IMR-90 (cell line): Measurements from ENCODE around the gene CDC42BPA. TPM values are rescaled to one million over a fixed set of nuclear protein-coding genes. Genes with fewer than 3 reads are reported as not detected.

Source experiments
- ATAC-seq: fragments of 200-7000 bp; cut with Tn5 transposase; 2 replicates; pipeline ENCODE4 v1.9.1; 2020; ENCODE audit warnings: low read depth, mild to moderate bottlenecking, moderate library complexity
- BruUV-seq: library from RNA; stranded (reverse); fragments of 400-500 nt; replicated peaks from 2 replicates; lab custom pipeline; 2021; lab: Mats Ljungman, UMichigan
- CTCF ChIA-PET: fragments of 300-600 bp; formaldehyde crosslinking; extraction: SDS; loops from one replicate; lab custom pipeline; 2021; ENCODE audit warnings: antibody characterized with exemption; lab: Yijun Ruan, JAX
- POLR2A ChIA-PET: fragments of 300-600 bp; sonication (Branson Sonifier 250); formaldehyde crosslinking; loops from one replicate; lab custom pipeline; 2022; ENCODE audit warnings: antibody characterized with exemption; ENCODE audit not compliant: unreplicated experiment; lab: Charles Lee
- DNase-seq: peaks from one replicate; pipeline ENCODE4 v3.0.0; 2013
- H2AFZ ChIP-seq: replicated peaks from 2 replicates; pipeline ENCODE3; 2013; ENCODE audit warnings: low read length, mild to moderate bottlenecking; ENCODE audit not compliant: poor library complexity
- H2AK5ac ChIP-seq: 2 replicates; pipeline ENCODE4 v1.6.1; 2013; ENCODE audit warnings: low read depth, low read length, inconsistent platforms
- H2AK9ac ChIP-seq: replicated peaks from 2 replicates; pipeline ENCODE3; 2013; ENCODE audit warnings: mild to moderate bottlenecking, low read depth, low read length, moderate library complexity; ENCODE audit not compliant: poor library complexity
- H2BK120ac ChIP-seq: 2 replicates; pipeline ENCODE4 v1.6.1; 2013; ENCODE audit warnings: low read depth, low read length, inconsistent platforms
- H2BK15ac ChIP-seq: 3 replicates; pipeline ENCODE4 v1.6.1; 2013; ENCODE audit warnings: low read depth, low read length, inconsistent platforms
- H2BK20ac ChIP-seq: 2 replicates; pipeline ENCODE4 v1.6.1; 2013; ENCODE audit warnings: low read depth, mild to moderate bottlenecking, inconsistent platforms, low read length, moderate library complexity
- H2BK5ac ChIP-seq: 2 replicates; pipeline ENCODE4 v1.6.1; 2013; ENCODE audit warnings: mild to moderate bottlenecking, low read depth, low read length, inconsistent platforms; ENCODE audit not compliant: poor library complexity, severe bottlenecking
- H3K14ac ChIP-seq: replicated peaks from 2 replicates; pipeline ENCODE4 v1.6.1; 2013; ENCODE audit warnings: low read depth, low read length, inconsistent platforms
- H3K18ac ChIP-seq: 2 replicates; pipeline ENCODE4 v1.6.1; 2013; ENCODE audit warnings: low read depth, low read length, control low read depth
- H3K23ac ChIP-seq: 2 replicates; pipeline ENCODE4 v1.6.1; 2013; ENCODE audit warnings: low read depth, low read length, inconsistent platforms
- H3K27ac ChIP-seq: 2 replicates; pipeline ENCODE4 v1.5.1; 2013; ENCODE audit warnings: mild to moderate bottlenecking, control low read depth, low read length; ENCODE audit not compliant: insufficient read depth
- H3K27me3 ChIP-seq: 2 replicates; pipeline ENCODE4 v1.6.1; 2013; ENCODE audit warnings: low read length; ENCODE audit not compliant: control insufficient read depth, insufficient read depth
- H3K36me3 ChIP-seq: 2 replicates; pipeline ENCODE4 v1.6.1; 2013; ENCODE audit warnings: low read length, mixed read lengths; ENCODE audit not compliant: control insufficient read depth, insufficient read depth
- H3K4ac ChIP-seq: 2 replicates; pipeline ENCODE4 v1.6.1; 2013; ENCODE audit warnings: low read depth, low read length, inconsistent platforms
- H3K4me1 ChIP-seq: 2 replicates; pipeline ENCODE4 v1.6.1; 2013; ENCODE audit warnings: low read length, mixed read lengths; ENCODE audit not compliant: control insufficient read depth, insufficient read depth
- H3K4me2 ChIP-seq: 2 replicates; pipeline ENCODE4 v1.6.1; 2013; ENCODE audit warnings: low read depth, mild to moderate bottlenecking, control low read depth, low read length, moderate library complexity
- H3K4me3 ChIP-seq: 2 replicates; pipeline ENCODE4 v1.5.1; 2013; ENCODE audit warnings: low read depth, mild to moderate bottlenecking, control low read depth, low read length, moderate library complexity; ENCODE audit not compliant: insufficient read depth
- H3K56ac ChIP-seq: 2 replicates; pipeline ENCODE4 v1.6.1; 2013; ENCODE audit warnings: low read length, inconsistent platforms; ENCODE audit not compliant: insufficient read depth; ENCODE audit errors: extremely low read depth
- H3K79me1 ChIP-seq, 2 experiments: 2 replicates each; pipeline ENCODE4 v1.6.1; 2013; ENCODE audit warnings: low read length in 2 of 2, inconsistent platforms in 1 of 2, low read depth in 1 of 2
- H3K9ac ChIP-seq: 2 replicates; pipeline ENCODE4 v1.6.1; 2013; ENCODE audit warnings: low read depth, low read length, control low read depth
- H3K9me1 ChIP-seq: 2 replicates; pipeline ENCODE4 v1.6.1; 2013; ENCODE audit warnings: low read length, inconsistent platforms; ENCODE audit not compliant: insufficient read depth
- H3K9me3 ChIP-seq: 2 replicates; pipeline ENCODE4 v1.6.1; 2013; ENCODE audit warnings: low read length; ENCODE audit not compliant: control insufficient read depth, insufficient read depth
- H4K20me1 ChIP-seq: 2 replicates; pipeline ENCODE4 v1.6.1; 2013; ENCODE audit warnings: low read length, inconsistent platforms; ENCODE audit not compliant: insufficient read depth
- H4K5ac ChIP-seq: 2 replicates; pipeline ENCODE4 v1.6.1; 2013; ENCODE audit warnings: mild to moderate bottlenecking, low read depth, low read length, control low read depth
- H4K8ac ChIP-seq, 2 experiments: 2 replicates each; pipeline ENCODE4 v1.6.1; 2013; ENCODE audit warnings: low read depth in 2 of 2, low read length in 2 of 2, control low read depth in 1 of 2, inconsistent platforms in 1 of 2
- H4K91ac ChIP-seq: 2 replicates; pipeline ENCODE4 v1.6.1; 2013; ENCODE audit warnings: low read depth, low read length, inconsistent platforms; ENCODE audit not compliant: insufficient read depth
- BHLHE40 ChIP-seq: fragments of 150-350 bp; IDR thresholded peaks from 2 replicates; pipeline ENCODE4 v1.6.1; 2016; ENCODE audit warnings: mild to moderate bottlenecking, low read depth, low read length
- CEBPB ChIP-seq: IDR thresholded peaks from 2 replicates; pipeline ENCODE4 v1.6.1; 2012; ENCODE audit warnings: low read depth, low read length, improper control_type of control experiment
- CHD1 ChIP-seq: IDR thresholded peaks from 2 replicates; pipeline ENCODE4 v1.6.1; 2012; ENCODE audit warnings: low read depth, low read length, improper control_type of control experiment
- CTCF ChIP-seq: conservative IDR thresholded peaks from 2 replicates; pipeline ENCODE4 v1.5.1; 2012; ENCODE audit warnings: mild to moderate bottlenecking, low read depth, low read length, improper control_type of control experiment
- ELK1 ChIP-seq: fragments of 150-350 bp; IDR thresholded peaks from 2 replicates; pipeline ENCODE4 v1.6.1; 2016; ENCODE audit warnings: low read depth, mild to moderate bottlenecking, low read length, moderate library complexity, borderline replicate concordance
- FOS ChIP-seq: fragments of 150-350 bp; IDR thresholded peaks from 2 replicates; pipeline ENCODE4 v1.6.1; 2016; ENCODE audit warnings: low read depth, low read length
- MAFK ChIP-seq: IDR thresholded peaks from 2 replicates; pipeline ENCODE4 v1.6.1; 2012; ENCODE audit warnings: low read depth, low read length, improper control_type of control experiment
- MAZ ChIP-seq: IDR thresholded peaks from 2 replicates; pipeline ENCODE4 v1.6.1; 2012; ENCODE audit warnings: low read depth, mild to moderate bottlenecking, low read length, improper control_type of control experiment, moderate library complexity, borderline replicate concordance
- MXI1 ChIP-seq: IDR thresholded peaks from 2 replicates; pipeline ENCODE4 v1.6.1; 2012; ENCODE audit warnings: low read depth, mild to moderate bottlenecking, low read length, moderate library complexity, borderline replicate concordance
- NFE2L2 ChIP-seq: fragments of 150-350 bp; IDR thresholded peaks from 2 replicates; pipeline ENCODE4 v1.6.1; 2016; ENCODE audit warnings: low read depth, mild to moderate bottlenecking, low read length
- POLR2A ChIP-seq: IDR thresholded peaks from 2 replicates; pipeline ENCODE4 v1.6.1; 2012; ENCODE audit warnings: mild to moderate bottlenecking, low read depth, low read length
- RAD21 ChIP-seq: IDR thresholded peaks from 2 replicates; pipeline ENCODE4 v1.6.1; 2012; ENCODE audit warnings: low read length, improper control_type of control experiment
- RCOR1 ChIP-seq: IDR thresholded peaks from 2 replicates; pipeline ENCODE4 v1.6.1; 2012; ENCODE audit warnings: mild to moderate bottlenecking, low read length, improper control_type of control experiment; ENCODE audit not compliant: insufficient replicate concordance
- RFX5 ChIP-seq: IDR thresholded peaks from 2 replicates; pipeline ENCODE4 v1.8.0; 2012; ENCODE audit warnings: low read depth, mild to moderate bottlenecking, low read length, moderate library complexity
- SMC3 ChIP-seq: fragments of 150-350 bp; IDR thresholded peaks from 2 replicates; pipeline ENCODE4 v1.6.1; 2016; ENCODE audit warnings: low read depth, mild to moderate bottlenecking, antibody characterized with exemption, low read length, moderate library complexity
- USF2 ChIP-seq: fragments of 150-350 bp; IDR thresholded peaks from 2 replicates; pipeline ENCODE4 v1.6.1; 2017; ENCODE audit warnings: mild to moderate bottlenecking, antibody characterized with exemption, low read length, low read depth
- WGBS, 2 experiments: methylation state at CpG; one replicate each; pipeline versions ENCODE4 v1.1.5 to v1.1.7; 2013; ENCODE audit warnings: missing lambda C conversion rate in 2 of 2; ENCODE audit not compliant: insufficient read length in 1 of 2; ENCODE audit errors: extremely low coverage in 2 of 2; 5-methylcytosine and 5-hydroxymethylcytosine counted together
- dilution Hi-C: fragments of 300-500 bp; cut with HindIII; formaldehyde crosslinking; loops from one replicate; pipeline ENCODE4 v1.14.3; 2018; ENCODE audit warnings: low sequenced_read_pairs; ENCODE audit not compliant: unreplicated experiment
- in situ Hi-C: fragments of 300-500 bp; cut with MboI; formaldehyde crosslinking; loops from 3 replicates; pipeline ENCODE4 v1.14.3; 2019; ENCODE audit warnings: low sequenced_read_pairs, inconsistent platforms, mixed read lengths
- intact Hi-C: fragments of 100-400 bp; cut with micrococcal nuclease; formaldehyde crosslinking; loops from 2 replicates; pipeline ENCODE4 v1.10.0; 2022
- polyA plus RNA-seq, 3 experiments: library from polyadenylated mRNA; depleted of rRNA; stranded (reverse); fragments of >200 nt; gene quantifications; 2 replicates each; pipeline ENCODE4 v1.2.3, GENCODE V29; 2012; ENCODE audit warnings: low replicate concordance in 1 of 3
- total RNA-seq: library from RNA; depleted of rRNA; stranded (reverse); fragments of >200 nt; gene quantifications from 2 replicates; pipeline ENCODE4 v1.2.3, GENCODE V29; 2012

Gene CDC42BPA
- total and polyA plus RNA-seq, 2 of the 4 experiments (the other 2 are of a cell fraction), result 9.4 to 27.8 TPM

DNA sequence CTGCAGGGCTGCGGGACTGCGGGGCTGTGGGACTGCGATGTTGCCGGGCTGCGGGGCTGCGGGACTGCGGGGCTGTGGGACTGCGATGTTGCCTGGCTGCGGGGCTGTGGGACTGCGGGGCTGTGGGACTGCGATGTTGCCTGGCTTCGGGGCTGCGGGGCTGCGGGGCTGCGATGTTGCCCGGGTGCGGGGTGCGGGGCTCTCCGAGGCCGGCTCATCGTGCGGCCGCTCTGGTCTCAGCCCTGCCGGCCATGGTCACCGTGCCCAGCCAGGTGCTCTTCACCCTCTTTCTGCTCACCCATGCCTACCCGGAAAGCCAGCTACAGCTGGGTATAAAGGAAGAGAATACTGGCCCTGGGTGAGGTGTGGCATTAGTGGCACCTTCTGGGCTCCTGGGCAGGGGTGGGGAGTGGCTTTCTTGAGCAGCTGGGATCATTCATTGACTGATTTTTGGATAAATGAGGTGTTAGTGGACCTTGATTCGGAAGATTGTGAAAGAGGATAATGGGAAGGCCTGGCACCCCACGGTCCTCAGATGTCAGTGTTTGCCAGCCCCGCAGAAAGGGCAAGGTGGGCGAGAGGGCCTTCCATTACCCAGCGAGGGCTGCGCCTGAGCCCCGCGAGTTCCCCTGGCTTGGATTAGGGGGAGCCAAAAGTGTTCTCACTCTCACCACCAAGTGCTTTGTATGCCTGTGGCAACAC, 341.9 kb downstream of the CDC42BPA start:
- POLR2A ChIA-PET, result no interaction called here
- no peak overlapping the region for H3K4me2 ChIP-seq
- H3K27me3 ChIP-seq, result no peaks in the 10 kb centered on the region
- no peak overlapping the region for H3K14ac ChIP-seq
- no peaks in the 10 kb centered on the region for H3K9me1 ChIP-seq
- H3K56ac ChIP-seq, result no peak overlapping the region
- 100% methylated on average over 7 of the region's 34 CpGs; no CpG with 5 or more reads in 1 of the 2 experiments for WGBS, 2 experiments
- H2BK5ac ChIP-seq, result no peak overlapping the region
- H2BK15ac ChIP-seq, result no peak overlapping the region
- H3K9me3 ChIP-seq, result peaks cover 5% of the 10 kb centered on the region
- TF ChIP-seq USF2 (no peak), POLR2A (no peak), SMC3 (no peak), MAFK (no peak), MAZ (no peak), FOS (no peak), MXI1 (no peak), RFX5 (no peak), CTCF (no peak), CEBPB (no peak), CHD1 (no peak), RAD21 (no peak), ELK1 (no peak), NFE2L2 (no peak), BHLHE40 (no peak), RCOR1 (no peak)
- DNase-seq (no peak), ATAC-seq (no peak)
- H3K4me1 ChIP-seq, result peaks cover 14% of the 10 kb centered on the region; the same call in 1 of the 2 replicates
- no peak overlapping the region for H3K18ac ChIP-seq
- in situ Hi-C loops (no loop called here), dilution Hi-C loops (no loop called here), intact Hi-C loops (no loop called here)
- no peaks in the 10 kb centered on the region for H4K20me1 ChIP-seq
- CTCF ChIA-PET, result no interaction called here
- H2BK20ac ChIP-seq, result no peak overlapping the region
- no peak overlapping the region for H3K27ac ChIP-seq
- H2AK9ac ChIP-seq, result peak overlapping the region; percentile 16
- H2AFZ ChIP-seq, result no peak overlapping the region
- H2BK120ac ChIP-seq, result no peak overlapping the region
- H2AK5ac ChIP-seq, result no peak overlapping the region
- no peaks in the 10 kb centered on the region for H3K36me3 ChIP-seq
- H4K5ac ChIP-seq, result no peak overlapping the region
- BruUV-seq, result no TSS peak
- H3K23ac ChIP-seq, result no peak overlapping the region
- no peak overlapping the region for H3K9ac ChIP-seq
- H3K79me1 ChIP-seq, result no peaks in the 10 kb centered on the region
- no peak overlapping the region for H4K91ac ChIP-seq
- no peak overlapping the region for H4K8ac ChIP-seq
- no peak overlapping the region for H3K4ac ChIP-seq
- no peak overlapping the region for H3K4me3 ChIP-seq
